NCI-H748 (cell line): Measurements from ENCODE around the gene DPP4.
A peak's percentile ranks its signal among the peaks of the same experiment; 100 is the strongest.

Source experiments
- DNase-seq: peaks from one replicate; lab custom pipeline; 2025; ENCODE audit not compliant: unreplicated experiment; lab: John Stamatoyannopoulos, UW

DPP4 gene

GRCh38 chr2:162086904-162087303 lies 12.9 kb upstream of the DPP4 start:
- no peak for DNase-seq

- DNase-seq: no peak
Measured at GRCh38 chr2:162085090-162085891, 11.3 kb upstream of the DPP4 start.

GRCh38 chr2:162084536-162084935 lies 10.5 kb upstream of the DPP4 start:
- no peak for DNase-seq

- no peak for DNase-seq
Measured at GRCh38 chr2:162082681-162083080, 8.7 kb upstream of the DPP4 start.

GRCh38 chr2:162082036-162082435 lies 8.0 kb upstream of the DPP4 start:
- DNase-seq: no peak

- DNase-seq: no peak
Measured at GRCh38 chr2:162079514-162079913, 5.5 kb upstream of the DPP4 start.

GRCh38 chr2:162075689-162076132 lies 1.7 kb upstream of the DPP4 start:
- DNase-seq: no peak

- peak; percentile 33 for DNase-seq
Measured at GRCh38 chr2:162074928-162075688, 1.1 kb upstream of the DPP4 start.

GRCh38 chr2:162074632-162074895 lies 549 bp upstream of the DPP4 start:
- DNase-seq: no peak

- peak; percentile 40 for DNase-seq
Measured at GRCh38 chr2:162072976-162073887, 783 bp downstream of the DPP4 start.

- no peak for DNase-seq
Measured at GRCh38 chr2:162072181-162072702, 1.8 kb downstream of the DPP4 start.

GRCh38 chr2:162071001-162071400 lies 3.0 kb downstream of the DPP4 start:
- DNase-seq: no peak

- no peak for DNase-seq
Measured at GRCh38 chr2:162070228-162070936, 3.6 kb downstream of the DPP4 start.

GRCh38 chr2:162069267-162069903 lies 4.6 kb downstream of the DPP4 start:
- no peak for DNase-seq

- DNase-seq: peak; percentile 65
Measured at GRCh38 chr2:162067596-162067995, 6.4 kb downstream of the DPP4 start.

GRCh38 chr2:162065767-162066166 lies 8.2 kb downstream of the DPP4 start:
- peak; percentile 97 for DNase-seq

GRCh38 chr2:162063899-162064298 lies 10.1 kb downstream of the DPP4 start:
- no peak for DNase-seq

GRCh38 chr2:162063281-162063680 lies 10.7 kb downstream of the DPP4 start:
- DNase-seq: peak; percentile 28

- no peak for DNase-seq
Measured at GRCh38 chr2:162062559-162062958, 11.5 kb downstream of the DPP4 start.

- no peak for DNase-seq
Measured at GRCh38 chr2:162061021-162061420, 13.0 kb downstream of the DPP4 start.
